ENCODE results near the gene ZNF763. TPM values are rescaled to one million over a fixed set of nuclear protein-coding genes. Genes with fewer than 3 reads are reported as not detected.
"Not testable (repeated sequence)": the region's sequence is repeated elsewhere in the genome, so short reads cannot be mapped to it uniquely, and the experiment has no call there.

The ZNF763 gene
- total RNA-seq, 1 donor from 2014 or later, result 3.1 TPM

GRCh38 chr19:11973019-11973810 lies 8.4 kb downstream of the ZNF763 start:
- DNase-seq, result no peak

- DNase-seq, result no peak
These were observed 13.8 kb downstream of the ZNF763 start for GRCh38 chr19:11978492-11979100.

GRCh38 chr19:11979527-11979926 lies 14.7 kb downstream of the ZNF763 start:
- no peak for DNase-seq

- no peak for DNase-seq
These were observed 17.7 kb downstream of the ZNF763 start for GRCh38 chr19:11982526-11982925.

GRCh38 chr19:11984986-11985385 lies 20.1 kb downstream of the ZNF763 start:
- no peak for DNase-seq

GRCh38 chr19:11986754-11987153 lies 21.9 kb downstream of the ZNF763 start:
- no peak for DNase-seq

GRCh38 chr19:11987405-11988281 lies 22.8 kb downstream of the ZNF763 start:
- DNase-seq, result peak; percentile 90

GRCh38 chr19:11989112-11989456 lies 24.2 kb downstream of the ZNF763 start:
- no peak for DNase-seq

- DNase-seq, result not testable (repeated sequence)
These were observed 27.1 kb downstream of the ZNF763 start for GRCh38 chr19:11991921-11992320.

- DNase-seq, result no peak
These were observed 30.3 kb downstream of the ZNF763 start for GRCh38 chr19:11995174-11995573.

- no peak for DNase-seq
These were observed 35.5 kb downstream of the ZNF763 start for GRCh38 chr19:12000152-12000981.

- no peak for DNase-seq
These were observed 50.3 kb downstream of the ZNF763 start for GRCh38 chr19:12015015-12015752.

GRCh38 chr19:12015753-12016116 lies 50.9 kb downstream of the ZNF763 start:
- no peak for DNase-seq

Other genes starting within 250 kb of the ZNF763 start
- 11.7 and 15.1 TPM in 2 replicates for gene ZNF823, start 226.1 kb upstream of the ZNF763 start, total RNA-seq
- gene ZNF441, start 198.0 kb upstream of the ZNF763 start, total RNA-seq, result 8.0 and 10.4 TPM in 2 replicates
- gene ZNF491, start 166.5 kb upstream of the ZNF763 start, total RNA-seq, result 1.5 and 1.6 TPM in 2 replicates
- gene ZNF440, start 150.8 kb upstream of the ZNF763 start, total RNA-seq, result 9.0 and 12.4 TPM in 2 replicates
- gene ZNF439, start 116.3 kb upstream of the ZNF763 start, total RNA-seq, result 2.4 and 3.1 TPM in 2 replicates
- 13.0 and 15.8 TPM in 2 replicates for gene ZNF69, start 77.3 kb upstream of the ZNF763 start, total RNA-seq
- 8.8 and 11.2 TPM in 2 replicates for gene ZNF700, start 39.9 kb upstream of the ZNF763 start, total RNA-seq
- gene ZNF433, start 70.6 kb downstream of the ZNF763 start, total RNA-seq, result 2.0 and 2.6 TPM in 2 replicates
- 0.17 and 0.70 TPM in 2 replicates for gene ZNF878, start 87.9 kb downstream of the ZNF763 start, total RNA-seq
- gene ZNF844, start 99.7 kb downstream of the ZNF763 start, total RNA-seq, result 5.4 and 5.7 TPM in 2 replicates
- gene ZNF20, start 175.3 kb downstream of the ZNF763 start, total RNA-seq, result 4.0 and 4.8 TPM in 2 replicates
- gene ZNF625, start 191.7 kb downstream of the ZNF763 start, total RNA-seq, result 11.5 and 15.1 TPM in 2 replicates
- 5.1 and 8.7 TPM in 2 replicates for gene ZNF136, start 198.1 kb downstream of the ZNF763 start, total RNA-seq